Loucy (cell line): ENCODE data around the gene CAMTA1.

Source experiments
- H2AFZ ChIP-seq: fragments of 200-600 bp; sonication (generic); 2 replicates; pipeline ENCODE4 v1.6.0; 2016; ENCODE audit warnings: antibody characterized with exemption, mild to moderate bottlenecking, low read length, moderate library complexity
- H3F3A ChIP-seq: fragments of 200-600 bp; 2 replicates; pipeline ENCODE4 v1.6.0; 2016; ENCODE audit warnings: antibody characterized with exemption, low read depth, mild to moderate bottlenecking
- H3K27me3 ChIP-seq: fragments of 200-600 bp; sonication (generic); 2 replicates; pipeline ENCODE4 v1.6.1; 2014; ENCODE audit warnings: low read length, mild to moderate bottlenecking; ENCODE audit not compliant: insufficient read depth, poor library complexity, severe bottlenecking
- H3K36me3 ChIP-seq: fragments of 200-600 bp; sonication (generic); 2 replicates; pipeline ENCODE4 v1.6.1; 2016; ENCODE audit warnings: low read length; ENCODE audit not compliant: insufficient read depth
- H3K4me1 ChIP-seq: fragments of 200-600 bp; sonication (generic); 2 replicates; pipeline ENCODE4 v1.5.1; 2014; ENCODE audit warnings: low read length, mild to moderate bottlenecking; ENCODE audit not compliant: insufficient read depth, poor library complexity, severe bottlenecking
- H3K4me2 ChIP-seq: fragments of 200-600 bp; sonication (generic); 2 replicates; pipeline ENCODE4 v1.6.0; 2014; ENCODE audit warnings: antibody characterized with exemption, low read length, low read depth, mild to moderate bottlenecking; ENCODE audit not compliant: poor library complexity, severe bottlenecking
- H3K4me3 ChIP-seq: fragments of 200-600 bp; sonication (generic); 2 replicates; pipeline ENCODE4 v1.5.1; 2014; ENCODE audit warnings: low read length, mild to moderate bottlenecking, mixed read lengths; ENCODE audit not compliant: poor library complexity, severe bottlenecking
- H3K79me2 ChIP-seq: fragments of 200-600 bp; sonication (generic); 2 replicates; pipeline ENCODE4 v1.6.1; 2014; ENCODE audit warnings: low read length; ENCODE audit not compliant: insufficient read depth
- H3K9ac ChIP-seq: fragments of 200-600 bp; sonication (generic); 2 replicates; pipeline ENCODE4 v1.6.0; 2014; ENCODE audit warnings: mild to moderate bottlenecking, low read depth, low read length, moderate library complexity; ENCODE audit not compliant: poor library complexity, severe bottlenecking
- H3K9me2 ChIP-seq: fragments of 200-600 bp; sonication (generic); replicated peaks from 2 replicates; pipeline ENCODE4 v1.6.1; 2016; ENCODE audit warnings: low read depth, low read length, mixed read lengths
- H3K9me3 ChIP-seq: fragments of 200-600 bp; sonication (generic); 2 replicates; pipeline ENCODE4 v1.6.1; 2014; ENCODE audit warnings: mild to moderate bottlenecking, antibody characterized with exemption, low read length, low read depth; ENCODE audit not compliant: insufficient read depth
- H4K20me1 ChIP-seq: fragments of 200-600 bp; sonication (generic); 2 replicates; pipeline ENCODE4 v1.6.0; 2014; ENCODE audit warnings: antibody characterized with exemption, low read length, mild to moderate bottlenecking; ENCODE audit not compliant: insufficient read depth, poor library complexity, severe bottlenecking
- CTCF ChIP-seq: fragments of 200-600 bp; sonication (generic); conservative IDR thresholded peaks from 2 replicates; pipeline ENCODE4 v1.5.1; 2014; ENCODE audit warnings: mild to moderate bottlenecking, antibody characterized with exemption, low read length
- EZH2phosphoT487 ChIP-seq: fragments of 200-600 bp; IDR thresholded peaks from 2 replicates; pipeline ENCODE4 v1.6.1; 2018; ENCODE audit warnings: antibody characterized with exemption, mild to moderate bottlenecking, moderate library complexity, borderline replicate concordance

CAMTA1 gene

GRCh38 chr1:7744882-7745281 lies 959.6 kb downstream of the CAMTA1 start:
- Histone ChIP-seq H3K9me2 (no peaks in the 10 kb centered on the region), H4K20me1 (no peaks in the 10 kb centered on the region), H3K9me3 (no peaks in the 10 kb centered on the region), H2AFZ (no peak overlapping the region), H3K4me1 (peaks cover 3% of the 10 kb centered on the region), H3K36me3 (no peaks in the 10 kb centered on the region), H3K4me3 (no peak overlapping the region), H3K9ac (no peak overlapping the region), H3F3A (no peaks in the 10 kb centered on the region), H3K4me2 (no peak overlapping the region), H3K79me2 (no peaks in the 10 kb centered on the region), H3K27me3 (no peaks in the 10 kb centered on the region)
- TF ChIP-seq CTCF (no peak), EZH2phosphoT487 (no peak)

- Histone ChIP-seq H2AFZ (no peak overlapping the region), H3K9ac (no peak overlapping the region), H4K20me1 (no peaks in the 10 kb centered on the region), H3F3A (no peaks in the 10 kb centered on the region), H3K9me3 (no peaks in the 10 kb centered on the region), H3K79me2 (no peaks in the 10 kb centered on the region), H3K4me1 (no peaks in the 10 kb centered on the region), H3K4me3 (no peak overlapping the region), H3K27me3 (no peaks in the 10 kb centered on the region), H3K4me2 (no peak overlapping the region), H3K36me3 (no peaks in the 10 kb centered on the region), H3K9me2 (no peaks in the 10 kb centered on the region)
- TF ChIP-seq EZH2phosphoT487 (no peak), CTCF (no peak)
Observed at GRCh38 chr1:7745783-7746182, 960.5 kb downstream of the CAMTA1 start.

GRCh38 chr1:7747605-7748004 lies 962.4 kb downstream of the CAMTA1 start:
- no peak overlapping the region for H3K9ac ChIP-seq
- H3F3A ChIP-seq, result no peaks in the 10 kb centered on the region
- TF ChIP-seq CTCF, result no peak
- no peak for TF ChIP-seq EZH2phosphoT487
- H3K4me3 ChIP-seq, result no peak overlapping the region
- peaks cover 7% of the 10 kb centered on the region for H3K4me1 ChIP-seq
- no peak overlapping the region for H2AFZ ChIP-seq
- H3K79me2 ChIP-seq, result no peaks in the 10 kb centered on the region
- no peaks in the 10 kb centered on the region for H3K9me2 ChIP-seq
- no peak overlapping the region for H3K4me2 ChIP-seq
- H3K27me3 ChIP-seq, result no peaks in the 10 kb centered on the region
- H3K36me3 ChIP-seq, result no peaks in the 10 kb centered on the region
- H4K20me1 ChIP-seq, result no peaks in the 10 kb centered on the region
- no peaks in the 10 kb centered on the region for H3K9me3 ChIP-seq
